Measurements from ENCODE around the gene FXYD7. TPM values are rescaled to one million over a fixed set of nuclear protein-coding genes. Genes with fewer than 3 reads are reported as not detected.
A peak's percentile ranks its signal among the peaks of the same experiment; 100 is the strongest.

The FXYD7 gene
- total and polyA plus RNA-seq, 2 donors (not counting 1 experiment from before 2014, with no cell fraction given): not detected

- no peak for TF ChIP-seq EZH2 (IDR thresholded peaks at IDR 0.05; ENCODE audit: low read length, missing control alignments)
- TF ChIP-seq, protein P1, sequence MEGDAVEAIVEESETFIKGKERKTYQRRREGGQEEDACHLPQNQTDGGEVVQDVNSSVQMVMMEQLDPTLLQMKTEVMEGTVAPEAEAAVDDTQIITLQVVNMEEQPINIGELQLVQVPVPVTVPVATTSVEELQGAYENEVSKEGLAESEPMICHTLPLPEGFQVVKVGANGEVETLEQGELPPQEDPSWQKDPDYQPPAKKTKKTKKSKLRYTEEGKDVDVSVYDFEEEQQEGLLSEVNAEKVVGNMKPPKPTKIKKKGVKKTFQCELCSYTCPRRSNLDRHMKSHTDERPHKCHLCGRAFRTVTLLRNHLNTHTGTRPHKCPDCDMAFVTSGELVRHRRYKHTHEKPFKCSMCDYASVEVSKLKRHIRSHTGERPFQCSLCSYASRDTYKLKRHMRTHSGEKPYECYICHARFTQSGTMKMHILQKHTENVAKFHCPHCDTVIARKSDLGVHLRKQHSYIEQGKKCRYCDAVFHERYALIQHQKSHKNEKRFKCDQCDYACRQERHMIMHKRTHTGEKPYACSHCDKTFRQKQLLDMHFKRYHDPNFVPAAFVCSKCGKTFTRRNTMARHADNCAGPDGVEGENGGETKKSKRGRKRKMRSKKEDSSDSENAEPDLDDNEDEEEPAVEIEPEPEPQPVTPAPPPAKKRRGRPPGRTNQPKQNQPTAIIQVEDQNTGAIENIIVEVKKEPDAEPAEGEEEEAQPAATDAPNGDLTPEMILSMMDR (conservative IDR thresholded peaks at IDR 0.05 in 1 of 2, IDR thresholded peaks at IDR 0.05 in 1 of 2; ENCODE audit: low read depth in 1 of 2, low read length in 2 of 2): no peak
- Histone ChIP-seq H3K9me3 (ENCODE audit: control insufficient read depth, insufficient read depth, low read depth, low read length) (no peaks in the 10 kb centered on the region), H3K27me3 (ENCODE audit: control insufficient read depth, insufficient read depth, low read length) (no peaks in the 10 kb centered on the region), H3K4me2 (ENCODE audit: extremely low read depth, insufficient read depth, low read length) (no peak overlapping the region), H3K79me2 (ENCODE audit: control insufficient read depth, insufficient read depth, low read length) (no peaks in the 10 kb centered on the region), H3K4me3 (replicated peaks in 1 of 4; ENCODE audit: control extremely low read depth in 1 of 4, insufficient read depth in 1 of 4, low read depth in 3 of 4, low read length in 4 of 4) (no peak overlapping the region), H3K4me1 (ENCODE audit: control insufficient read depth, extremely low read depth, insufficient read depth, low read length) (no peaks in the 10 kb centered on the region), H2AFZ (ENCODE audit: low read length) (no peak overlapping the region), H3K36me3 (ENCODE audit: control insufficient read depth, insufficient read depth, low read length) (peaks cover 26% of the 10 kb centered on the region), H3K9ac (ENCODE audit: insufficient read depth, low read length) (no peak overlapping the region), H4K20me1 (ENCODE audit: control insufficient read depth, extremely low read depth, insufficient read depth, low read length) (no peaks in the 10 kb centered on the region), H3K27ac (ENCODE audit: insufficient read depth, low read length) (no peak overlapping the region)
- DNase-seq (ENCODE audit: low read depth in 2 of 2): no peak
These were observed 23.3 kb downstream of the FXYD7 start for GRCh38 chr19:35166100-35167063.

DNA sequence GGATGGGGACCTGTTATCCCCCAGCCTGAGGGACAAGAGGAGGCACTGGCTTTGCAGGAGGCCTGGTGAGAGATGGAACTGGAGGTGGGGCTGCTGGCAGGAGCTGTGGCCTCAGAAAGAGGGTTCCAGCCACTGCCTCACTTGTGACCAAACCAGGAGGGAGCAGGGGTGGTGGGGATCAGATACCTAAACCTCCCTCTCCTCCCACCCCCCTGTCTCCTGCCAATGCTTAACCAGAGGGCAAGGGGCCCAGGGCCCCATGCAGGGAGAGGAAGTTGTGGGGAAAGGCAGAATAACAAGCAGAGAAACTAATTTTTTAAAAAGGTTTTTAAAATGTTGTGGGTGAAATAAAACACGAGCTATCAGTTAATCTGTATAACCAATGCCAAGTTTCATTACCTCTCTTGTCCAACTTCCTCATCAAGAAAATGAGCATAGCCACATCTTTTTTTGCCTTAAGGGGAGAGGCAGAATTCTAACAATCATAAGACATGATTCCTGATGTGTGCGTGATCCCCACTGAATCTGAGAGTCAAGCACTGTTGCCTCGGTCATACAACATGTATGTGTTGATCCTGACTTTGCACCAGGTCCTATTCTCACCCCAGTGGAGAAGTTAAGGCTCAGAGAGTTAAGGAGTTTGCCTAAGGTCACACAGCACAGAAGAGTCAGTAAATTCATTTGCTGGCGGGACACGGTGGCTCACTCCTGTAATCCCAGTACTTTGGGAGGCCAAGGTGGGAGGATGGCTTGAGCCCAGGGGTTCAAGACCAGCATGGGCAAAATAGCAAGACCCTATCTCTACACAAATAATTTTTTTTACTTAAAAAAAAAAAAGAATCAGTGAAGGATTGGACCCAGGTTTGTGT, 24.4 kb downstream of the FXYD7 start:
- no peaks in the 10 kb centered on the region for H3K27me3 ChIP-seq (ENCODE audit: control insufficient read depth, insufficient read depth, low read length)
- H3K4me1 ChIP-seq (ENCODE audit: control insufficient read depth, extremely low read depth, insufficient read depth, low read length): no peaks in the 10 kb centered on the region
- peaks cover 26% of the 10 kb centered on the region for H3K36me3 ChIP-seq (ENCODE audit: control insufficient read depth, insufficient read depth, low read length)
- no peak overlapping the region for H3K4me3 ChIP-seq (replicated peaks in 1 of 4; ENCODE audit: control extremely low read depth in 1 of 4, insufficient read depth in 1 of 4, low read depth in 3 of 4, low read length in 4 of 4)
- no peak overlapping the region for H3K4me2 ChIP-seq (ENCODE audit: extremely low read depth, insufficient read depth, low read length)
- TF ChIP-seq, protein P1 (conservative IDR thresholded peaks at IDR 0.05 in 1 of 2, IDR thresholded peaks at IDR 0.05 in 1 of 2; ENCODE audit: low read depth in 1 of 2, low read length in 2 of 2): no peak
- TF ChIP-seq EZH2 (IDR thresholded peaks at IDR 0.05; ENCODE audit: low read length, missing control alignments): no peak
- H3K79me2 ChIP-seq (ENCODE audit: control insufficient read depth, insufficient read depth, low read length): no peaks in the 10 kb centered on the region
- H3K27ac ChIP-seq (ENCODE audit: insufficient read depth, low read length): no peak overlapping the region
- H2AFZ ChIP-seq (ENCODE audit: low read length): no peak overlapping the region
- no peak for DNase-seq (ENCODE audit: low read depth in 2 of 2)
- H4K20me1 ChIP-seq (ENCODE audit: control insufficient read depth, extremely low read depth, insufficient read depth, low read length): no peaks in the 10 kb centered on the region
- no peak overlapping the region for H3K9ac ChIP-seq (ENCODE audit: insufficient read depth, low read length)
- no peaks in the 10 kb centered on the region for H3K9me3 ChIP-seq (ENCODE audit: control insufficient read depth, insufficient read depth, low read depth, low read length)

GRCh38 chr19:35168196-35168595, 25.1 kb downstream of the FXYD7 start:
- no peak overlapping the region for H3K4me2 ChIP-seq (ENCODE audit: extremely low read depth, insufficient read depth, low read length)
- no peak overlapping the region for H2AFZ ChIP-seq (ENCODE audit: low read length)
- no peak for TF ChIP-seq EZH2 (IDR thresholded peaks at IDR 0.05; ENCODE audit: low read length, missing control alignments)
- TF ChIP-seq, protein P1 (conservative IDR thresholded peaks at IDR 0.05 in 1 of 2, IDR thresholded peaks at IDR 0.05 in 1 of 2; ENCODE audit: low read depth in 1 of 2, low read length in 2 of 2): no peak
- no peak overlapping the region for H3K9ac ChIP-seq (ENCODE audit: insufficient read depth, low read length)
- H3K79me2 ChIP-seq (ENCODE audit: control insufficient read depth, insufficient read depth, low read length): no peaks in the 10 kb centered on the region
- H3K27ac ChIP-seq (ENCODE audit: insufficient read depth, low read length): no peak overlapping the region
- H3K4me1 ChIP-seq (ENCODE audit: control insufficient read depth, extremely low read depth, insufficient read depth, low read length): no peaks in the 10 kb centered on the region
- peaks cover 22% of the 10 kb centered on the region for H3K36me3 ChIP-seq (ENCODE audit: control insufficient read depth, insufficient read depth, low read length)
- H3K4me3 ChIP-seq (replicated peaks in 1 of 4; ENCODE audit: control extremely low read depth in 1 of 4, insufficient read depth in 1 of 4, low read depth in 3 of 4, low read length in 4 of 4): no peak overlapping the region
- no peaks in the 10 kb centered on the region for H3K27me3 ChIP-seq (ENCODE audit: control insufficient read depth, insufficient read depth, low read length)
- no peaks in the 10 kb centered on the region for H4K20me1 ChIP-seq (ENCODE audit: control insufficient read depth, extremely low read depth, insufficient read depth, low read length)
- DNase-seq (ENCODE audit: low read depth in 2 of 2): peak in 1 of 2 donors; percentile 21
- H3K9me3 ChIP-seq (ENCODE audit: control insufficient read depth, insufficient read depth, low read depth, low read length): no peaks in the 10 kb centered on the region

Measured in fibroblast of lung (primary cell).